Endothelial cell of hepatic sinusoid (primary cell): ENCODE results near the gene ZBTB47.

Experiments
- in situ Hi-C: cut with HindIII; loops from 2 replicates; pipeline ENCODE4 v1.10.0; 2017; ENCODE audit warnings: low sequenced_read_pairs

The ZBTB47 gene

DNA sequence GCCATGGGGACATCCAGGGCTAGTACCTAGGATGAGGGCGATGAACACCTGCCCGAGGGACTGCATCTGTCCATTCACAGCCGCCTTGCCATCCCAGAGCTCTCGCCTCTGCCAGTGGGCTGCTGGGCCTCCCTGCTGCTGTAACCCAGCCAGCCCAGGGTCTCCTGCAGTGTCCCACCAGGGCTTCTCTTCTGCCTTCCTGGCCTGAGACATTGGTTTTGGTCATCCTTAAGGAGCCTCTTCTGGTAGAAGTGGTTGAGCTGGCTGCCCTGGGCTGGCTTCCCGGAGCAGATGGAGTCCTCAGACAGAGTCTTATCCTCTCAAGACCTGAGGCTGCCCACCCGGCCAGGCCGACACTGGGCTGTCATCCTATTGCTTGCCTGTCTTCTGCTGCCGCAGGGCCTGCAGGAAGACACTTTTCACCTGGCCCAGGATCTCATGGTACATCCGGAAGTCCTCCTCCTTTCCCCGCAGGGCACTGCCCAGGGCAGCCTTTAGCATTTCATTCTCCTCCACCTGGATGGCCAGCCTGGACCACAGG, 55.2 kb downstream of the ZBTB47 start:
- in situ Hi-C loops, result no loop called here

DNA sequence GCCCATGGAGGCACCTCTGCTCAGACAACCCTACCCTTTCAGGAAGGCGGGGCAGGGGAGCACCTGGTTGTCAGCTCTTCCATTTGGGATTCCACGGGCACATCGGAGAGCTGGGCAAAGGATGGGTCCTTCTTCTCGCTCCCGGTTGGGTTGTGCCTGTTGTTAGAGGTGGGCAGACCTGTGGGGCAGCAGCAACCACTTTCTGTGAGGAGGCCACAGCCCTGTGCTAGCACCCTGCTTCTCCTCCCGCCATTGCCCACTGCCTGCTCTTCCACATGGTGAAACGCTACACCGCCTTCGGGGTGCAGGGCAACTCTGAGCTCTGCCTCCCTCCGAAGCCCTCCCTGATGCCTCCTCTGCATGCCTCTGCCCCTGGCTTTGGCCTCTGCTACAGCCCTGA, 56.1 kb downstream of the ZBTB47 start:
- in situ Hi-C loops, result loop anchor here (5.0 kb wide), 2 partner anchors 47 to 48 kb away; no protein-coding TSS in a partner anchor

DNA sequence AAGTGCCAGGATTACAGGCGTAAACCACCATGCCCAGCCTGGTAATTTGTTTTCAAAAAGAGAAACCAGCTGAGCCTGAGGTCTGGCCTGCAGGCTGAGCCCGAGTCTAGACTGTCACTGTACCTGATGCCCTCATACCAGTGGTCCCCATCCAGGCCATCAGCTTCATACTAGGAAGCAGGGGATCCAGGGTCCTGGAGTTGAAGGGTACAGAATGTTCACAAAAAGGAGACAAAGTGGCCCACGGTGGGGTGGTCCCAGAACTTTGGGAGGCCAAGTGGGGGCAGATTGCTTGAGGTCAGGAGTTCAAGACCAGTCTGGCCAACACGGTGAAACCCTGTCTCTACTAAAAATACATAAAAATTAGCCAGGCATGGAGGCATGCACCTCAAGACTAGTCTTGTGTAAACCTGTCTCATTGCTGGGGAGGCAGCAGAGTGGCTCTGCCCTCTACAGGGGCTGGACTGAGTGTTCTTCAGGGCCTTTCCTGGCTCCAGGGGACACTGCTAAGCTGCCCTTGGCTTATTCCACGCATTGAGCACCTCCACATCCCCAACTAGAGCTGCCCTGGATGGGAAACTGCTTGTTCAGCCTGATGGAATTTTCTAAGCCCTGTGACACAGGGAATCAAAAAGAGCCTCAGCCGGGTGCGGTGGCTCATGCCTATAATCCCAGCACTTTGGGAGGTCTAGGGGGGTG, 57.0 kb downstream of the ZBTB47 start:
- in situ Hi-C loops, result loop anchor here (5.0 kb wide), 2 partner anchors 47 to 48 kb away; no protein-coding TSS in a partner anchor

DNA sequence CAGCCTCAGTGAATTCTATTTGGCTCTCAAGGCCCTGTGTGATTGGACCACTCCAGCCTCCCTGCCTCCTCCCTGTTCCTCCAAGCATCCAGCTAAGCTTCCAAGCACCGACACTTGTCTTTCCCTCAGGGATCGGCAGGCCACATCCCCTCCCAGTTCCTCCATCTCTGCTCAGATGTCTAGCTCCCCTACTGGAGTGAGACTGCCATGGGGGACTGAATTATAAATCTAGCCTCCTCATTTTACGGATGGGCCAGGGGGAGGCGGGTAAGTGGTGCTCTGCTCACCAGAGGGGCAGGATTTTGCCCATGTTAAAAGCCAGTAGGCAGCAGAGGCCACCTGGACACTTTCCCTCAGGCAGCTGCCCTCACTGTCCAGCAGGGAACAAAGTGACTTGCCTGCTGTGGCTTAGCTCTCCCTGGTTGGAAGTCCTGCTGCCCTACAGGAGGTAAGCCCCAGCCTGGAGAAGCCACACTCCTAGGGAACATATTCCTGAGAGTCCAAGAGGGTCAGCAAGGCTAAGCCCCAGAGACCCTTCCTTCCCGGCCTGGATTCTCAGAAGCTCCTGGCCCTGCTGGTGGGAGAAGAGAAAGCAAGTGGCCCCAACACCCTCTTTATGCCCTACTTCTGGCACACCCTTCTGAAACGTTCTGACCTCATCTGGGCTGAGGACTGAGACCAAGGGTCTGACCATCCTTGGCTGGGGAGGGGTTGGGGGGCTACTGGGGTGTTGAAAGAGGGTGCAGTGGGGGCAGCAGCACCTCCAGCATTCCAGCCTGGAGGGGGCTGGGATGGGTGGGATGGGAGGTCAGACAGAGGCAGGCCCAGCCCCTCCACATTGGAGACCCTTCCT, 58.2 kb downstream of the ZBTB47 start:
- in situ Hi-C loops, result loop anchor here (5.0 kb wide), 2 partner anchors 46 to 49 kb away; no protein-coding TSS in a partner anchor

DNA sequence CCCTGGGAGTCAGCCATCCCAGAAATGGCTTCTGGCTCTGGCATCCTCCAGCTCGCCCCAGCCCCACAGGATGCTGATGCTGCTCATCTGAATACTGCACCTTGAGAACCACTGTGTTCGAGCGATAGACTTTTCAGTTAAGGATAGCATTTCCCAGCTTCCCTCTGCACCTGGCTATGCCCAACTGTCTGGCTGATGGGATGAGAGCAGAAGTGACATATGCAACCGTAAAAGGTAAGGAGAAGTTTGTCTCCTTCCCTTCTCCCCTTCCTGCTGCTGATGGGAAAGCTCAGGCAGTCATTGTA, 58.8 kb downstream of the ZBTB47 start:
- in situ Hi-C loops, result loop anchor here (5.0 kb wide), 2 partner anchors 45 to 50 kb away; no protein-coding TSS in a partner anchor

DNA sequence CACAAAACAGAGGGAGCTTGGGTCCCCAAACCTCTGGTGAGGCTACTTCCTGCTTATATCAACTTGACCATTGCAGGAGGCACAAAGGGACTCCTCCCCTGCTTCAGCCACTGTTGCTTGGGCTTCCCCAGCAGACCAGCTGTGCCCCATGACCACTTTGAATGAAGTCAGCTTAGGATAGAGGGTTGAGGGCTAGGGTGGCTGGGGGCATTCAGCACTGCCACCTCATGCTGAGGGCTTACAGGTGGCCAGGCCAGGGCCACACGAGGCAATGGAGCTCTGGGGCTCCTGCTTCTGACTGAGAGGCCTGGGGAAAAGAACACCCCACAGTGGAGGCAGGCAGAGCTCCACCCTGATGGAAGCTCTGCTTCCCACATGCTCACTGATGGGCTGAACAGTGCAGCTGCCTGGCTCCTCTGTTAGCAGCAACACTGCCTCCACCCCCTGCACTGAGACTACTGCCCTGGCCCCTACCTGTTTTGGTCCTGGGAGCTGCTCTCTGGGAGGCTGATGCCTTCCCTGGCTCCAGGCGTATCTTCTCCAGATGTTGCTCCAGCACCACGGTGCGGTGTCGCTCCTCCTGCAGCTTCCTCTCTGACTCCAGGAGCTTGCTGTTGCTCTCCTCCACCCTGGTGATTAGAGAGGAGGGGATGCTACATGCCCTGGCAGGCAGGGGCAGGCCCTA, 59.3 kb downstream of the ZBTB47 start:
- in situ Hi-C loops, result loop anchor here (5.0 kb wide), 2 partner anchors 44 to 51 kb away; no protein-coding TSS in a partner anchor

DNA sequence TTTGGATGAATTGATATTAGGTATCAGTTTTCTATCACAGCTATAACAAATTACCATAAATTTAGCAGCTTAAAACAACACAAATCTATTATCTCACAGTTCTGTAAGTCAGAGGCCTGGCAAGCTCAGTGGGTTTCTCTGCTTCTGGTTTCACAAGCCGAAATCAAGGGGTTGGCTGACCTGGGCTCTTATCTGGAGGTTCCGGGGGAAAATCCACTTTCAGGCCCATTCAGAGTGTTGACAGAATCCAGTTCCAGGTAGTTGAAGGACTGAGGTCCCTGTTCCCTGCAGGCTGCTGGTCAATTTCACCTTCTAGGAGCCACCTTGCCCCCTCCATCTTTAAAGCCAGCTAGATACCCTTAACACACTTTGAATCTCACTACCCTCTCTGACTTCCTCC, 60.2 kb downstream of the ZBTB47 start:
- in situ Hi-C loops, result loop anchor here (5.0 kb wide), 2 partner anchors 44 to 51 kb away; no protein-coding TSS in a partner anchor

DNA sequence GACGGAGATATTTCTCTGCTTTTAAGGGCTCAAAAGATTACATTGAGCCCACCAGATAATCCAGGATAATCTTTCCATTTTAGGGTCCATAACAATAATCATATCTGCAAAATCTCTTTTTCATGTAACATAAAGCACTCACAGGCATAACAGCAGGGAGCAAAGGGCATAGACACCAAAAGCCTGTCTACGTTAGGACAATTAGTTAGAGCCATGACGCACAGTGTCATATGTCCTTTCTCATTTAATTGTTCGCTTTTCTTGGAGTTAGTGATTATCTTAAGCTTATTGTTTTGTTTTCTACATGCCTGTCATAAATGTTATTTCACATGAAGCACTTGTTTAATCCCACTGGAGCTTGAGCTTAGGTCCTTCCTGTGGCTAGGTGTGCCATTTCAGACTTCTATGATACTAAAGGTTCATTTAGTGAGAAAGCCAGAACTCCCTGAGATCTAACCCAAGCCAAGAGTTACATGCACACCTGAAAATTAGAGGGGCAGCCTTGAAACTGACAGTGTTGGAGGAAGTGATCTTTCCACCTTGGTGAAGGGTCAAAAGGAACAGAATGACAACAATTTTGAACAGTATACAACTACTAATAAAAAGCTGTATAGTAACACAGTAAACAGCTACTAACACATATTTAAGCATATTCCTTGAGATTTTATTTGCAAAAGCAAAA, 60.8 kb downstream of the ZBTB47 start:
- in situ Hi-C loops, result loop anchor here (5.0 kb wide), 2 partner anchors 43 to 52 kb away; no protein-coding TSS in a partner anchor
